ENCODE results near the gene TFB1M. TPM values are rescaled to one million over a fixed set of nuclear protein-coding genes. Genes with fewer than 3 reads are reported as not detected.

Gene TFB1M
- polyA plus RNA-seq, 3 donors, result 6.3 to 8.5 (median 6.5) TPM

Other genes with a start within 250 kb of the TFB1M start
- not detected for gene CLDN20, start 50.5 kb downstream of the TFB1M start, polyA plus RNA-seq
- gene NOX3, start 141.4 kb upstream of the TFB1M start, polyA plus RNA-seq, result not detected